HG03442 (cell line): ENCODE results near the gene FRMPD4.
"Not testable (repeated sequence)": the region's sequence is repeated elsewhere in the genome, so short reads cannot be mapped to it uniquely, and the experiment has no call there.

Source experiments
- ATAC-seq: cut with Tn5 transposase; IDR thresholded peaks from one replicate; pipeline ENCODE4 v1.9.1; 2021; ENCODE audit warnings: mild to moderate bottlenecking, moderate library complexity; ENCODE audit not compliant: unreplicated experiment

FRMPD4 gene

DNA sequence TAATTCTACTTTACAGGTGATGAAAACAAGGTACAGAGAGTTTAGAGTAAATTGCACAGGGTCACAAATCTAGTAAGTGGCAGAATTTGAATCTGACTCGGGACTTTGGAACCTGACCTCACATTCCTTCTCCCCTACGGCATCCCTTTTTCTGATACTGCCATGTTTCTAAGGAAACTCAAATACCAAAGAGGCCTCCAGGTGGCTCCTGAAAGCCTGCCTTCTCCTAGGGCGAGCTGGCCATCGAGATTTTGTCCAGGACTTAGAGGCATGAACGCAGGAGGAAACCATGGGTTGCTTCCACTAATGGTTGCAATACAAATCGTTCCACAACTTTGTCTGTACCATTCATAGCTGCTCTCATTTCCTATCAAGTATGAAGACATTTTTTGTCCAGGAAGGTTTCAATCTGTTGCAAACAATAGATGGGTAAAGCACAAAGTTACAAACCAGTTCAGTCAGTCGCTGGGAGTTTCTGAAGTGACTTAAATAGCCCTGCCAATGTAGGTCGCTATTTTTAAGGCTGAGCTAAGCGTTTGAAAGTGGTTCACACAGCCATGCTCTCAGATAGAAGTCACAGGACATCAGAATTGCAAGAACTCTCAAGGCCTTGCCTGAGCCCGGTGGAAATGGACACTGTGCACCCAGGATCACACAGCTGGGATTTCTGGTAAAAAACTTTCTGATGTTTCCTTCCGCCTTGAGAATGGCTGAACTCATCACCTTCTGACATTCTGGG lies 356.3 kb downstream of the FRMPD4 start:
- ATAC-seq, result no peak

DNA sequence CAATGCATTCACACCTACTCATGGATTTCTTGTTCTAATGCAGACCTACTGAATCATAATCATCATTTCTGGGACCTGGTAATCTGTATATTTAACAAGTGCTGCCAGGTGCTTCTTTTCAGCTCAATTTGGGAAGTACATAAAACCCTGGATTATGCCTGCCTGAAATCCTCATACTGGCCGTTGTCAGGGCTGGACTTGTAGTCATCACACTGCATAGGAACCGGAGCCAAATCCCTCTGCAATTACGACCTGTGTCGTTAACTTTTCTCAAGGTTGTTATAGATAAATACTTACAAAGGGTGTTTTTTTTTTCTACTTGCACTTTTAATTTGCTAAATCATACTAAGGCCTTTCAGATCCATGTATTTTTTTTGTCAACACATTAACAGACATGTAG lies 358.1 kb downstream of the FRMPD4 start:
- ATAC-seq, result no peak

DNA sequence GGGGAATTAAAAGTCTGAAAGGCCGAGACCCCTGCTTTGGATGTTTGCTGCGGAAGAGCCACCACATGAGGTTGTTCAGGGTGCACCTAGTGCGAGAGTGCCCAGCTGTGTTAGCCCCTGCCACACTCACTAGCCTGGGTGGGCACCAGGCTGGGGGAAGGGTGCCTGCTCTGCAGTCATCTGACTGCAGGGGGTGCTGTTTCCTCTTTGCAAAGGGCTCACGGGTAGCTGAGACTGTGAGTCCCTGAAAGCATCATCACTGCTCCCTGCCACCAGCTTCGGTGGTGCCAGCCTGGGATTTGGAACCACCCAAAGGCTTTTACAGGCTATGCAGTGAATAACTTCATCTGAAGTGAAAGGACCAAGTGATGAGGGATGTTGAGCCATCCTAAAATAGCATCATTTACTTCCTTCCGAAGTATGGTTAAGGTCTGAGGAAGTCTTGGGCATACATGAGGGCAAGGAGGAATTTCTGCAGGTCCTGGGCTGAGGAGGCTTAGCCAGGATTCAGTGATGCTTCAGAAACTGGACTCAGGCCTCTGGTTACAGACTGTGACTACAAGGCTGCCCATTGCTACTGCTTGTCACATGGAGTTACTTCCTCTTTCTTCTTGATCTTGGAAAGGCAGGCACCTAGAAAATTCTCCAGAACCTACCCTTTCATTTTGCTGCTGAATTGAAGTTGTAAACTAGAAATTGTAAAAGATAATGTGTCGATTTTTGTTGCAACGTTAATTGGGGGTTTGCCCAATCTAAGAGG lies 359.7 kb downstream of the FRMPD4 start:
- no peak for ATAC-seq

DNA sequence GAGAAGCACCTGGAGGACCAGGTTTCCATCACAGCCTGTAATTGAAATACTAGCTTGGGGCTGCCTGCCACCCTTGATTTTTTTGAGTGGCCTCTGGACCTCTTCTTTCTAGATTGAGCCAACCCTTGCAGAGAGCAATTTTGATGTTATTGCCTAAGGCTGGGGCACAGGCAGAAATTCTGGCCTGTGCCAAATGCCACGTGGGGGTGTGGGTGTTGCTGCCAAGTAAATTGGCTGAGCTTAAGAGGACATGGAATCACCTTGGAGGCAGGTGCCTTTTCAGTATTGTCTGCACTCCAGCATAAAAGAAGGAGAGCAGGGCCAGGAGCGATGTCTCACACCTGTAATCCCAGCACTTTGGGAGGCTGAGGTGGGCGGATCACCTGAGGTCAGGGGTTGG lies 366.9 kb downstream of the FRMPD4 start:
- ATAC-seq, result no peak

DNA sequence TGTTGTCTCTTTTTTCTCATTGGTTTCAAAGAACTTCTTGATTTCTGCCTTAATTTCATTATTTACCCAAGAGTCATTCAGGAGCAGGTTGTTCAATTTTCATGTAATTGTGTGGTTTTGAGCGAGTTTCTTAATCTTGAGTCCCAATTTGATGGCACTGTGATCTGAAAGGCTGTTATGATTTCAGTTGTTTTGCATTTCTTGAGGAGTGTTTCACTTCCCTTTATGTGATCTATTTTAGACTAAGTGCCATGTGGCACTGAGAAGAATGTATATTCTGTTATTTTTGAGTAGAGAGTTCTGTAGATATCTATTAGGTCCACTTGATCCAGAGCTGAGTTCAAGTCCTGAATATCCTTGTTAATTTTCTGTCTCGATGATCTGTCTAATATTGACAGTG lies 377.1 kb downstream of the FRMPD4 start:
- peak; percentile 79 for ATAC-seq

DNA sequence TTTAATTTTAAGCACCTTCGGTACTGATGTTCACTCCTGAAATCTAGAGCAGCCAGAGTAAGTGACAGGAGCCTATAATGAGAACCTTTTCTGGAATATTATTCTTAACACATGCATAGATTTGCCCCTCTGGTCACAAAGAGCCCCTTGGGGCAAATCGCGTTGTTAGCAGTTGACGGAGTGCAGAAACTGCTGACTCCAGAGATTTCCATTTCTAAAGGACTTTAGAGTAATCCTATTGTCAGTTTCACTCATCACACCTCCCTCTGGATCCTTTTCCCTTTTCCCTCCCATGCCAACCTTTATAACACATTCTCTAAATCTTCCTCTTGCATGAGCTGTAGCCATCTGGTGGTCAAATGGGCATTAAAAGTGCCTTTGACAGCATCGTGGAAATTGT lies 388.0 kb downstream of the FRMPD4 start:
- no peak for ATAC-seq

DNA sequence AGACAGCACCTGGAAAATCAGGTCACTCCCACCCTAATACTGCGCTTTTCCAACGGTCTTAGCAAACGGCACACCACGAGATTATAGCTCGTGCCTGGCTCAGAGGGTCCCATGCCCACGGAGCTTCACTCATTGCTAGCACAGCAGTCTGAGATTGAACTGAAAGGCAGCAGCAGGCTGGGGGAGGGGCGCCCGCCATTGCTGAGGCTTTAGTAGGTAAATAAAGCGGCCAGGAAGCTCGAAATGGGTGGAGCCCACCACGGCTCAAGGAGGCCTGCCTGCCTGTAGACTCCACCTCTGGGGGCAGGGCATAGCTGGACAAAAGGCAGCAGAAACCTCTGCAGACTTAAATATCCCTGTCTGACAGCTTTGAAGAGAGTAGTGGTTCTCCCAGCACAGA lies 399.8 kb downstream of the FRMPD4 start:
- not testable (repeated sequence) for ATAC-seq

DNA sequence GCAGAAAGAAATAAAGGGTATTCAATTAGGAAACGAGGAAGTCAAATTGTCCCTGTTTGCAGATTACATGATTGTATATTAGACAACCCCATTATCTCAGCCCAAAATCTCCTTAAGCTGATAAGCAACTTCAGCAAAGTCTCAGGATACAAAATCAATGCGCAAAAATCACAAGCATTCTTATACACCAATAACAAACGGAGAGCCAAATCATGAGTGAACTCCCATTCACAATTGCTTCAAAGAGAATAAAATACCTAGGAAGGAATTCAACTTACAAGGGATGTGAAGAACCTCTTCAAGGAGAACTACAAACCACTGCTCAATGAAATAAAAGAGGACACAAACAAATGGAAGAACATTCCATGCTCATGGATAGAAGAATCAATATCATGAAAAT lies 404.0 kb downstream of the FRMPD4 start:
- ATAC-seq, result not testable (repeated sequence)

DNA sequence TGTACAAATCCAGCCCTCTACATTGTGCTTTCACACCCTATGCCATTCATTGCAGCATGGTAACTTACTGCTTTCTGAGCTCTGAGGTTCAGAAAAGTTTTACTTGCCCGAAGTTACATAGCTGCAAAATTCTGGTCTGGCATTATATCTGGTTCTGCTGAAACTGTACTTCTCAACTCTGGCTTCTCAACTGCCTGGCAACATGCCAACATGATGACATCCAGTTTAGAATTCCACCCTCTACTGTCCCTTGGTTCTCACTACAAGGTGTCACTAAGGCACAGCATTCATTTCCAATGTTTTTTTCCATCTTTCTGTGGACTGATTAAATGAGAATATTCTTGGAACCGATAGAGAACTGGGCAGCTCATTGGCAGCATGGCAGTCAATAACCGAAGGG lies 410.1 kb downstream of the FRMPD4 start:
- ATAC-seq, result no peak

DNA sequence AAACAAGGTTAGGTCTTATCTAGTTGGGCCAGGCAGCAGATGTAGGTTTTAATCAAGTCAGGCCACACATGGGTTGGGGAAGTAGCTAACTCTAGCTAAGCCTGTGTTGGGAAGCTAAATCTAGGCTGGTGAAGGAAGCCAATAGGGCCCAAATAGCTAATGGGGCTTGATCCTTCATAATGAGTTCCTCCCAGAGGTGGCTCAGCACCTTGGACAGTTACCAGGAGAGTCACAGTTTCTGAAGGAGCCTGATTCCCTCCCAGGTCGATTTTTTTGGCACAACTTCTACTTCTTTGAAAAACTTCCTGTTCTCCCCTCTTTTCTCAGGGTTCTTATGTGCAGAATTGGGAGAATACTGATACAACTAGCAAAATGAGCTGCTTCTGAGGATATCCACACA lies 410.5 kb downstream of the FRMPD4 start:
- ATAC-seq, result no peak

DNA sequence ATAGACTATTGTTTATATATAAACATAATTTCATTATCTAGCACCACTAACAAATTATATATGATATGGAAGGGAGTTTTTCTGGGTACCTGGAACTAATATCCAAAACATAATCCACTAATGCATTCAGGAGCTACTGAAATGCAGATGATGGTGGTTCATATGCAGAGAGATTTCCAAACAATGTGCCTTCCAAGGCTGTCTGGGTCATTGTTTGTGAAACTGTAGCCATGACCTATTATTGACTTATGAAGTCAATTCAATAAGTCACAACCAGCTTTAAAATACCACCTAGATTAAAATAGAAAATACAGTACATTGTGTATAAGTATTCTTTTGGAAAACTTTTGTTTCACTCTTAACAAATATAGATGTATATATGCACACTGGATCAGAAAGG lies 415.9 kb downstream of the FRMPD4 start:
- ATAC-seq, result no peak

DNA sequence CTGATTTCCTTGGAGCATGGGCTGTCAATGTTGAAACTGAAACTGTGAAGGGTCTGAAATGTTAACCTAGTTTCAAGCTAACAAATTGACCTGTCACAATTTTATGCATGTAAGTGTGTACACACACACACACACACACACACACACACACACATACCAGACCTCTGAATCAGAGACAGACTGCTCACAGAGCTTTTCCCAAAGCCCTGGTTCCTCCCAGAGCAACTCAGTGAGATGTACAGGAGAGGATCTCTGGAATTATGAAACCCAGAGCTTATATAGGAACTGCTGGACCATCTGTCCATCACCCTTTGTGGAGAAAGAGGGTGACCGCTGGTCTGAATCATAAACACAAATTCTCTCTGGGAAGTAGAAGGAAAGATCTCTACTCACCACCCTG lies 424.8 kb downstream of the FRMPD4 start:
- no peak for ATAC-seq

DNA sequence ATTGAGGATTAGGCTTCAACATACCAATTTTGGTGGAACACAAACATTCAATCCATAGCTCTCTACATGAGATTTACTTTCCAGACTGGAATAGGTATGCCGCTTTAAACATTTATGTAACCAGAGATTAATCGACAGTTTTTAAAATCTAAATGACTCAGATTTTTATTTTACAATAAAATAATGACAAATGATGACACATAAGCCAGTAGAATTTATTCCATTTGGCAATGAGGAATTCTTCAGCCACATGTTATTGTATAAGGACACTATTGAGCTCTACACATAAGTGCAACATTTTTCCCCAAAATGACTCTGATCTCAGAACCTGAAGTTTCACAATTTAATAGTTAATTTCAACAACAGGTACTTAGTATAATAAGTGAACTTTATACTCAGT lies 425.9 kb downstream of the FRMPD4 start:
- ATAC-seq, result no peak

DNA sequence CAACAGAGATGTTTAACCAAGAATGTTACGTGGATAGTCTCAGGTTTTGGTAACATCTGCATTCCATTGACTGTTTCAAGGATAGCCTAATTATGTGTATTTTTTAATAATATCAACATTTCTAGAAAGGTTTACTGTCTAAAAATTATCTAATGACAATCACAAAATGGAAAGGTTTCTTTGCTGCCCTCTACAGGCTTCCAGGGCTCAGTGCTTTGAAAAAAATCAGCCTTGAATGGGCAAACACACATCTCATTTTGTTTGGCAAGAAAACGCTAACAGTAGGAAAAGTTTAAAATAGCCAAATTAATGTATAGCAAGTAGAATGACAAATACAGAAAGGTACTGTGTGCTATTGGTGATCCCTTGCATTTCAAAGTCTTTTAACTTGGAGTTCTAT lies 429.6 kb downstream of the FRMPD4 start:
- ATAC-seq, result no peak

DNA sequence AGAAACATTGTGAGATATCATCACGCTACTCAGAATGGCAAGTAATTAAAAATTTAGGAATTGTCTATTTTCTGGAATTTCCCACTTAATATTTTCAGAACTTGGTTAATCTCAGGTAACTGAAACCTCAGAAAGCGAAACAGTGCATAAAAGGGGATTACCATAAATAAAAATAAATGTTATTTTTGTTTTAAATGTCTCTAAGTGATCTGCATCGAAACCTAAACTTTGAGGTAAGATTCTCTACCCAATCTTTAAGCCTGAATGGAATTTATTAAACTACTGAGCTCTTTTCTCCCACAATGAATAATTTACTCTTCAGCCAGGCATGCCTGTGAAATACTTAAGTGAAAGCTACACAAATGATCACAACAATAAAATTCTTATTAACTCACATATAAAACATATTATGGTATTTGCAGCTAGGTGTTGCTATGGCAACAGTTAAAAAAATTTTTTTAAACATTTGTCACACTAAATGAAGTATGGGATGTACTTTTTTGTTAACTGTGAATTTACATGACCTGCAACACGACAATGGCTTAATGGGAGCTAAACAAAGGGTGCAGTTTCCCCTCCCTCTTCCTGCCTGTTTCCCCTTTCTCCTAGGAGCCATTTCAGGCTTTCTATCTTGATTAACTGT lies 432.7 kb downstream of the FRMPD4 start:
- no peak for ATAC-seq

DNA sequence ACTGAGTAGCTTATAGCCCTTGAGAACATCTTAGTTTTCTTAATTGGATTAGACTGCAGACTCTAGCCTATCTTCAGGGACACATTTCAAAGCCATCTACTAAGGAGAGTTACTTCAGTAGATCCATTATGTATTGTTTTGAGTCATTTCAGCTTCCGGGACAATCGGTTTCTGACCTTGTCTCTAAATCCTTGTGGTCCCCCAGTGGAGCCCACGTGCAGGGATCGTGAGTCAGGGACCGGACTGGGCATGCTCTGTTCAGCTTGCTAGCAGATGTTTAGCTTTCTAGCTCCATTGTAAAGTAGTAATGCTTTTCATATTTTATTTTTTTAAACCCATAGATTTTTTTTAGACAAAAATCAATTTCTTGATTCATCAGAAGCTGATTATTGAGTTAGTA lies 441.0 kb downstream of the FRMPD4 start:
- ATAC-seq, result no peak

DNA sequence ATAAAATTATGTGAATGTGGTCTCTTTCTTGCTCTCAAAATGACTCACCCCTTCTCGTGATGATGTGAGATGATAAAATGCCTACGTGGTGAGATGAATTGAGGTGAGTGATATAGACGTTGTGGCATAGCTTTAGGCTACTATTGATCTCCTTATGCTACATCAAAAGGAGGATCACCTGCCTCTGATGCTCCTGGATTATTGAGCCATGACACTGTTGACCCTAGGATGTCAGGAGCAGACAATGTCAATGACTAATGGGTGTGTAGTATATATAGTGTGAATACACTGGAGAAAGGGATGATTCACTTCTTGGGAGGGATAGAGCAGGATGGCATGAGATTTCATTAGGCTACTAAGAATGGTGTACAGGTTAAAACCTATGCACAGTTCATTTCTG lies 442.3 kb downstream of the FRMPD4 start:
- ATAC-seq, result no peak

DNA sequence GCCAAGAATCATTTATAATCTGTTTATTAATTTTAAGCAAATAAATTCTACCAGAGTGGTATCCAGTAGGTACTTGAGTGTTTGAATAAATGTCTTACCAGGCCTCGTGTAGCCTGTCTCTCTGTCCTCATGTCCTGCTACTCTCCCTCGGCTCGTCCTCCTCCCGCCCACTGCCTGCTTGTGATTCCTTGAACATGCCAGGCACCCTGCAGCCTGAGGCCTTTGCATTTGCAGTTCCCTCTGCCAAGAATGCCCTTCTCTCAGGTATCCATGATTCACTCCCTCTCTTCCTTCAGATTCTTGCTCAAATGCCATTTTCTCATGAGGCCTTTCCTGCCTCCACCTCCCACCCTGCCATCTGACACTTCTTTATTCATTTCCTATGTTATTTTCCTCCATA lies 443.3 kb downstream of the FRMPD4 start:
- ATAC-seq, result no peak

DNA sequence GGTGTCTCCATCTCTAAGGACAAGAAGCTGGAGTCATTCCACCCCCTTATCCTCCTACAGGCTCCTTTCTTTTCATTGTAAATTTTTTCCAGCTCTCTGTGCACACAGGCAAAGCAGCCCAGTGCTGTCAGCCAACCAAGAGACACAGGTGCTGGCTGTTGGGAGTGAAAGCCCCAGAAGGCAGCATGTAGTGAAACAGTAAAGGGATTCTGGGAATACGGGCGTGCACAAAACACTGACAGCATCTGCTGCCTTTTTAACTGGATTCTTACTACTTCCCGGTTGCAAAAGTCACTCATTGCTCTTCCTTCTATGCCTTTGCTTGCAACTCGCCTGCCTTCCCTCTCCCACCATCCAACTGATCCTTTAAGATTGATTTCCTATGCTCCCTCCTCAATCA lies 444.4 kb downstream of the FRMPD4 start:
- no peak for ATAC-seq

DNA sequence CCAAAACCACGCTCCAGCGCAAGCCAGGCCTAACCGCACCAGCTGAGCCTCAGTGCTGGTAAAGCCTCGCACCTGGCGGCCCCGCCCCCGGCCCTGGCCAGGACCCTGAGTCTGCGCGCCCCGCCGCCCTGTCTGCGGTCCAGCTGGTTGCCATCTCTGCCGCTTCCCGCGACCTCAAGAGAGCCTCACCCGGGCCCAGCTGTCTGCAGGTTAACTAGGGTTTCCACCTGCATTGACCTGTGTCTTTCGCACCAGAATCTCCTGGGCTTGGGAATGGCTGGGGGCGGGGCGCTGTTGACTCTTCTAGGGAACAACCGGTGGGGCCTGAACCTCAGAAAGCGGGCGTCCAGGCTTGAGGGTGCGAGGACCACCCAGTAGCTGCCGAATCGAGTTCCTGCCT lies 445.3 kb downstream of the FRMPD4 start:
- no peak for ATAC-seq

DNA sequence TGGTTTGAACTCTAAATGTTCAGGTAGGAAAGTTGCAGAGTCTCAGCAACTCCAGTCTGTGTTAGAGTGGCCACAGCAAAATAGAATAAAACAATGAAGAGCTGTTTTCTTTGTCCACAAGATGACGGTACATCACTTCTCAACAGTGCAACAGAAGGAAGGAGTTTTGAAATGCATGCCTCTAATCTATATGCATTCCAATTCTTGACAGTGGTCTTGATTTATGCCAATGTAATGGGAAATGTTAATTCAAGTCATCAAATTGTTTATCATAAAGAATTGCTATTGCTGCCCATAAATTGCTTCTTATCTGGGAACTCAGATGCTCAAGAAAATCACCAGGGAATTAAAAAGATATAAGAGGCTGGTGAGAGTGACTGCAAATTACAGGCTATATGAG lies 457.4 kb downstream of the FRMPD4 start:
- ATAC-seq, result no peak

DNA sequence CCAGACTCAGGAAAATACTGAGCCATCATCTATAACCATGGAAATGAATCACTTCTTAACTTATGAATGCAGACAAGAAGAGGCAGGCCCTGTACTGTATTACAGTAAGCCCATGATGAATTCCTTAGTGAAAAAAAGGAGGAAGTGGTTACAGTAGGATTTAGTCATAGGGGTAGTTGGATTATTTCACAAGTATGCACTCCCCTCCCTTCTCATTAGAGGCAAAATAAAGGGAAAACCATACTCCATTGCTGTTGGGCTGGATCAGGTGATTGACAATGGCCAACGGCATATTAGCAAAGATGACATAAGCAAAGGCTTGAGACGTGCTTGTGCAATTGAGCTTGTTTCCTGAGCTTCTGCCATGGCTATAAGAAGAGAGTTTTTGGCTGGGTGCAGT lies 471.8 kb downstream of the FRMPD4 start:
- ATAC-seq, result no peak
